Type B pancreatic cell (in vitro differentiated cells): ENCODE data around the gene MLX. TPM values are rescaled to one million over a fixed set of nuclear protein-coding genes. Genes with fewer than 3 reads are reported as not detected.
"Not testable (repeated sequence)": the region's sequence is repeated elsewhere in the genome, so short reads cannot be mapped to it uniquely, and the experiment has no call there.

Experiments
- DNase-seq: peaks from one replicate; pipeline ENCODE4 v3.0.0; 2021; ENCODE audit warnings: mixed read lengths; ENCODE audit not compliant: unreplicated experiment; ENCODE audit errors: extremely low spot score
- H3K27ac Mint-ChIP-seq: 2 replicates; pipeline ENCODE4 v1.8.0; 2021; ENCODE audit warnings: mild to moderate bottlenecking, mixed read lengths
- H3K27me3 Mint-ChIP-seq: 2 replicates; pipeline ENCODE4 v1.8.0; 2021; ENCODE audit warnings: mixed read lengths
- H3K36me3 Mint-ChIP-seq: 2 replicates; pipeline ENCODE4 v1.8.0; 2021; ENCODE audit warnings: mixed read lengths
- H3K4me1 Mint-ChIP-seq: one replicate; pipeline ENCODE4 v1.8.0; 2021; ENCODE audit warnings: mixed read lengths; ENCODE audit not compliant: unreplicated experiment
- H3K4me3 Mint-ChIP-seq: 2 replicates; pipeline ENCODE4 v1.8.0; 2021; ENCODE audit warnings: mild to moderate bottlenecking, mixed read lengths
- H3K9me3 Mint-ChIP-seq: 2 replicates; pipeline ENCODE4 v1.8.0; 2021; ENCODE audit warnings: mixed read lengths
- total RNA-seq: library from RNA; stranded (reverse); gene quantifications from 2 replicates; pipeline ENCODE4 v1.2.1, GENCODE V29; 2021; ENCODE audit warnings: low replicate concordance
- TF ChIP-seq, protein P1 (sequence below): fragments of 200-600 bp; sonication (generic); conservative IDR thresholded peaks from 2 replicates; pipeline ENCODE4 v1.5.0; 2021; ENCODE audit warnings: antibody characterized with exemption, mild to moderate bottlenecking

MLX gene
- total RNA-seq, 1 donor from 2014 or later: 32.3 TPM

- Mint-ChIP-seq H3K36me3 (peaks cover 13% of the 10 kb centered on the region), H3K4me3 (peak overlapping the region; percentile 63), H3K27ac (no peak overlapping the region), H3K9me3 (no peaks in the 10 kb centered on the region), H3K27me3 (no peaks in the 10 kb centered on the region), H3K4me1 (no peaks in the 10 kb centered on the region)
- TF ChIP-seq, protein P1, sequence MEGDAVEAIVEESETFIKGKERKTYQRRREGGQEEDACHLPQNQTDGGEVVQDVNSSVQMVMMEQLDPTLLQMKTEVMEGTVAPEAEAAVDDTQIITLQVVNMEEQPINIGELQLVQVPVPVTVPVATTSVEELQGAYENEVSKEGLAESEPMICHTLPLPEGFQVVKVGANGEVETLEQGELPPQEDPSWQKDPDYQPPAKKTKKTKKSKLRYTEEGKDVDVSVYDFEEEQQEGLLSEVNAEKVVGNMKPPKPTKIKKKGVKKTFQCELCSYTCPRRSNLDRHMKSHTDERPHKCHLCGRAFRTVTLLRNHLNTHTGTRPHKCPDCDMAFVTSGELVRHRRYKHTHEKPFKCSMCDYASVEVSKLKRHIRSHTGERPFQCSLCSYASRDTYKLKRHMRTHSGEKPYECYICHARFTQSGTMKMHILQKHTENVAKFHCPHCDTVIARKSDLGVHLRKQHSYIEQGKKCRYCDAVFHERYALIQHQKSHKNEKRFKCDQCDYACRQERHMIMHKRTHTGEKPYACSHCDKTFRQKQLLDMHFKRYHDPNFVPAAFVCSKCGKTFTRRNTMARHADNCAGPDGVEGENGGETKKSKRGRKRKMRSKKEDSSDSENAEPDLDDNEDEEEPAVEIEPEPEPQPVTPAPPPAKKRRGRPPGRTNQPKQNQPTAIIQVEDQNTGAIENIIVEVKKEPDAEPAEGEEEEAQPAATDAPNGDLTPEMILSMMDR: no peak
- DNase-seq: no peak
Measured at GRCh38 chr17:42612013-42612412, 45.1 kb downstream of the MLX start.

DNA sequence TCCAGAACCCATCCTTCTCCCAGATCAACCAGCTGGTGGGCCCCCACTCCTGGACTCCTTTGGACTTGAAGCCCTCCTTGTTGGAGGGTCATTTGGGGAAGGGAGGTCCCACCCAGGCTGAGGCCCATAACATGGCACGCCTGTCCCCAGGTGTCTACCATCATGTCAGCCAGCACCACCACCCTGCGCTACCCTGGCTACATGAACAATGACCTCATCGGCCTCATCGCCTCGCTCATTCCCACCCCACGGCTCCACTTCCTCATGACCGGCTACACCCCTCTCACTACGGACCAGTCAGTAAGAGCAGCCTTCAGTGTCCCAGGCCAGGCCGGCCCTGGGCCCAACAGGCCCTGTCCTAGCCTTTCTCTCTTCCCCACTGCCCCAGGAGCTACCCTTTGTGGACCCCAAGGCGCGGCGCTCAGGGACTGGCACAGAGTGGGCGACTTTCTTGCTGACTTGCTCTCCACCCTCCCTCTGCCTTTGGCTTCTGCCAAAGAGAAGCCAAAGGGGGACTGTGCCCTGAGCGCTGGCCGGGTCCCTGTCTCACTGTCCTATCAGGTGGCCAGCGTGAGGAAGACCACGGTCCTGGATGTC lies 46.9 kb downstream of the MLX start:
- no peak for DNase-seq
- TF ChIP-seq, protein P1: no peak
- Mint-ChIP-seq H3K27ac (no peak overlapping the region), H3K4me3 (no peak overlapping the region), H3K4me1 (peaks cover 2% of the 10 kb centered on the region), H3K27me3 (no peaks in the 10 kb centered on the region), H3K9me3 (no peaks in the 10 kb centered on the region), H3K36me3 (peaks cover 13% of the 10 kb centered on the region)

- peaks cover 6% of the 10 kb centered on the region for H3K4me1 Mint-ChIP-seq
- H3K36me3 Mint-ChIP-seq: peaks cover 13% of the 10 kb centered on the region
- H3K27ac Mint-ChIP-seq: no peak overlapping the region
- no peak overlapping the region for H3K4me3 Mint-ChIP-seq
- DNase-seq: no peak
- no peaks in the 10 kb centered on the region for H3K27me3 Mint-ChIP-seq
- no peaks in the 10 kb centered on the region for H3K9me3 Mint-ChIP-seq
- TF ChIP-seq, protein P1: no peak
Measured at GRCh38 chr17:42617956-42618431, 51.1 kb downstream of the MLX start.

- Mint-ChIP-seq H3K27me3 (no peaks in the 10 kb centered on the region), H3K4me1 (peaks cover 6% of the 10 kb centered on the region), H3K4me3 (no peak overlapping the region), H3K9me3 (no peaks in the 10 kb centered on the region), H3K27ac (no peak overlapping the region), H3K36me3 (peaks cover 12% of the 10 kb centered on the region)
- TF ChIP-seq, protein P1: no peak
- no peak for DNase-seq
Measured at GRCh38 chr17:42618442-42619150, 51.7 kb downstream of the MLX start.

DNA sequence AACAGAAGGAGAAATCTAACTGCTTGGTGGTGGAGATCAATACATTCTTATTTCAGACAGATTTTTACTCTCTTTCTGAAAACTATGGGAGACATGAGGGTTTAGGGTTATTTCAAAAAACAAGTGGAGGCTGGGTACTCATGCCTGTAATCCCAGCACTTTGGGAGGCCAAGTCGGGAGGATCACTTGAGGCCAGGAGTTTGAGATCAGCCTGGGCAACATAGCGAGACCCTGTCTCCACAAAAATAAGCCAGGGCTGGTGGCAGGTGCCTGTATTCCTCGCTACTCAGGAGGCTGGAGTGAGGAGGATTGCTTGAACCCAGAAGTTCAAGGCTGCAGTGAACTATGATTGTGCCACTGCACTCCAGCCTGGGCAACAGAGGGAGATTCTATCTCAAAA lies 55.1 kb downstream of the MLX start:
- H3K4me3 Mint-ChIP-seq, H3K27ac Mint-ChIP-seq, H3K9me3 Mint-ChIP-seq, H3K36me3 Mint-ChIP-seq, DNase-seq, H3K27me3 Mint-ChIP-seq, H3K4me1 Mint-ChIP-seq: not testable (repeated sequence)

Other genes with a start within 250 kb of the MLX start
- gene STAT3, start 178.7 kb upstream of the MLX start, total RNA-seq: 64.9 and 80.1 TPM in 2 replicates
- gene CAVIN1, start 143.8 kb upstream of the MLX start, total RNA-seq: 21.9 and 49.0 TPM in 2 replicates
- 65.5 and 69.4 TPM in 2 replicates for gene ATP6V0A1, start 108.2 kb upstream of the MLX start, total RNA-seq
- 24.0 and 26.5 TPM in 2 replicates for gene NAGLU, start 30.9 kb upstream of the MLX start, total RNA-seq
- 2.2 and 2.7 TPM in 2 replicates for gene HSD17B1, start 14.2 kb upstream of the MLX start, total RNA-seq
- 78.0 and 80.8 TPM in 2 replicates for gene COASY, start 5.0 kb upstream of the MLX start, total RNA-seq
- 10.6 and 22.6 TPM in 2 replicates for gene PSMC3IP, start 10.6 kb downstream of the MLX start, total RNA-seq
- gene RETREG3, start 42.3 kb downstream of the MLX start, total RNA-seq: 62.9 and 82.6 TPM in 2 replicates
- gene TUBG1, start 42.6 kb downstream of the MLX start, total RNA-seq: 44.7 and 63.2 TPM in 2 replicates
- 18.0 and 24.4 TPM in 2 replicates for gene TUBG2, start 92.2 kb downstream of the MLX start, total RNA-seq
- gene PLEKHH3, start 109.9 kb downstream of the MLX start, total RNA-seq: 29.1 and 60.5 TPM in 2 replicates
- 1.2 TPM in 1 of 2 replicates, not detected in the other for gene CCR10, start 114.7 kb downstream of the MLX start, total RNA-seq
- gene CNTNAP1, start 115.4 kb downstream of the MLX start, total RNA-seq: 1.00 and 17.8 TPM in 2 replicates
- gene EZH1, start 177.9 kb downstream of the MLX start, total RNA-seq: 30.6 and 37.6 TPM in 2 replicates
- gene RAMP2, start 194.1 kb downstream of the MLX start, total RNA-seq: 1.5 and 8.3 TPM in 2 replicates
- gene VPS25, start 206.3 kb downstream of the MLX start, total RNA-seq: 86.9 and 103 TPM in 2 replicates
- gene WNK4, start 213.5 kb downstream of the MLX start, total RNA-seq: 2.7 and 4.2 TPM in 2 replicates
- 82.2 and 93.9 TPM in 2 replicates for gene COA3, start 231.6 kb downstream of the MLX start, total RNA-seq
- 0.46 TPM in 1 of 2 replicates, not detected in the other for gene CNTD1, start 231.8 kb downstream of the MLX start, total RNA-seq